SK-N-SH treated with all-trans-retinoic acid at 6 μM for 48 hours (cell line): ENCODE data around the gene LDB1.

ENCODE experiments used
- ARNTL ChIP-seq: fragments of 450-650 bp; formaldehyde crosslinking; IDR thresholded peaks from 2 replicates; pipeline ENCODE4 v1.5.0; 2020; ENCODE audit warnings: low read depth, mild to moderate bottlenecking, moderate library complexity, borderline replicate concordance
- BACH2 ChIP-seq: fragments of 250-450 bp; sonication (Bioruptor Pico); IDR thresholded peaks from 2 replicates; pipeline ENCODE4 v1.9.0; 2021; ENCODE audit warnings: mild to moderate bottlenecking, borderline replicate concordance
- ESRRG ChIP-seq: fragments of 250-450 bp; sonication (Bioruptor Pico); IDR thresholded peaks from 2 replicates; pipeline ENCODE4 v1.6.1; 2021; ENCODE audit warnings: mild to moderate bottlenecking
- OSR1 ChIP-seq: fragments of 250-450 bp; sonication (Bioruptor Pico); IDR thresholded peaks from 2 replicates; pipeline ENCODE4 v1.8.0; 2022; ENCODE audit warnings: moderate library complexity, mild to moderate bottlenecking, inconsistent platforms
- RARB ChIP-seq: fragments of 250-450 bp; sonication (Bioruptor Pico); IDR thresholded peaks from 2 replicates; pipeline ENCODE4 v1.8.0; 2021; ENCODE audit warnings: mild to moderate bottlenecking, moderate library complexity
- ZFP3 ChIP-seq: fragments of 250-450 bp; sonication (Bioruptor Pico); IDR thresholded peaks from 2 replicates; pipeline ENCODE4 v1.5.0; 2020; ENCODE audit warnings: mild to moderate bottlenecking, moderate library complexity
- ZFP30 ChIP-seq: fragments of 450-650 bp; formaldehyde crosslinking; IDR thresholded peaks from 2 replicates; pipeline ENCODE4 v1.5.0; 2022; ENCODE audit warnings: mild to moderate bottlenecking, moderate library complexity
- ZNF70 ChIP-seq: fragments of 450-650 bp; formaldehyde crosslinking; IDR thresholded peaks from 2 replicates; pipeline ENCODE4 v1.5.0; 2020; ENCODE audit warnings: mild to moderate bottlenecking, moderate library complexity
- TF ChIP-seq, protein P1 (sequence below): fragments of 250-450 bp; sonication (Bioruptor Pico); IDR thresholded peaks from 2 replicates; pipeline ENCODE4 v1.5.1; 2021; ENCODE audit warnings: mild to moderate bottlenecking, moderate library complexity
- TF ChIP-seq, protein P2 (sequence below): fragments of 250-450 bp; sonication (Bioruptor Pico); IDR thresholded peaks from 2 replicates; pipeline ENCODE4 v1.8.0; 2020; ENCODE audit warnings: mild to moderate bottlenecking, moderate library complexity, borderline replicate concordance
- TF ChIP-seq, protein P3 (sequence below): fragments of 250-450 bp; sonication (Bioruptor Pico); IDR thresholded peaks from 2 replicates; pipeline ENCODE4 v1.5.1; 2020; ENCODE audit warnings: low read depth, mild to moderate bottlenecking, moderate library complexity

- TF ChIP-seq, protein P1, sequence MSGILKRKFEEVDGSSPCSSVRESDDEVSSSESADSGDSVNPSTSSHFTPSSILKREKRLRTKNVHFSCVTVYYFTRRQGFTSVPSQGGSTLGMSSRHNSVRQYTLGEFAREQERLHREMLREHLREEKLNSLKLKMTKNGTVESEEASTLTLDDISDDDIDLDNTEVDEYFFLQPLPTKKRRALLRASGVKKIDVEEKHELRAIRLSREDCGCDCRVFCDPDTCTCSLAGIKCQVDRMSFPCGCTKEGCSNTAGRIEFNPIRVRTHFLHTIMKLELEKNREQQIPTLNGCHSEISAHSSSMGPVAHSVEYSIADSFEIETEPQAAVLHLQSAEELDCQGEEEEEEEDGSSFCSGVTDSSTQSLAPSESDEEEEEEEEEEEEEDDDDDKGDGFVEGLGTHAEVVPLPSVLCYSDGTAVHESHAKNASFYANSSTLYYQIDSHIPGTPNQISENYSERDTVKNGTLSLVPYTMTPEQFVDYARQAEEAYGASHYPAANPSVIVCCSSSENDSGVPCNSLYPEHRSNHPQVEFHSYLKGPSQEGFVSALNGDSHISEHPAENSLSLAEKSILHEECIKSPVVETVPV (CRISPR knock-in tag): no peak
- TF ChIP-seq, protein P2, sequence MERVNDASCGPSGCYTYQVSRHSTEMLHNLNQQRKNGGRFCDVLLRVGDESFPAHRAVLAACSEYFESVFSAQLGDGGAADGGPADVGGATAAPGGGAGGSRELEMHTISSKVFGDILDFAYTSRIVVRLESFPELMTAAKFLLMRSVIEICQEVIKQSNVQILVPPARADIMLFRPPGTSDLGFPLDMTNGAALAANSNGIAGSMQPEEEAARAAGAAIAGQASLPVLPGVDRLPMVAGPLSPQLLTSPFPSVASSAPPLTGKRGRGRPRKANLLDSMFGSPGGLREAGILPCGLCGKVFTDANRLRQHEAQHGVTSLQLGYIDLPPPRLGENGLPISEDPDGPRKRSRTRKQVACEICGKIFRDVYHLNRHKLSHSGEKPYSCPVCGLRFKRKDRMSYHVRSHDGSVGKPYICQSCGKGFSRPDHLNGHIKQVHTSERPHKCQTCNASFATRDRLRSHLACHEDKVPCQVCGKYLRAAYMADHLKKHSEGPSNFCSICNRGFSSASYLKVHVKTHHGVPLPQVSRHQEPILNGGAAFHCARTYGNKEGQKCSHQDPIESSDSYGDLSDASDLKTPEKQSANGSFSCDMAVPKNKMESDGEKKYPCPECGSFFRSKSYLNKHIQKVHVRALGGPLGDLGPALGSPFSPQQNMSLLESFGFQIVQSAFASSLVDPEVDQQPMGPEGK (CRISPR knock-in tag): no peak
- TF ChIP-seq, protein P3, sequence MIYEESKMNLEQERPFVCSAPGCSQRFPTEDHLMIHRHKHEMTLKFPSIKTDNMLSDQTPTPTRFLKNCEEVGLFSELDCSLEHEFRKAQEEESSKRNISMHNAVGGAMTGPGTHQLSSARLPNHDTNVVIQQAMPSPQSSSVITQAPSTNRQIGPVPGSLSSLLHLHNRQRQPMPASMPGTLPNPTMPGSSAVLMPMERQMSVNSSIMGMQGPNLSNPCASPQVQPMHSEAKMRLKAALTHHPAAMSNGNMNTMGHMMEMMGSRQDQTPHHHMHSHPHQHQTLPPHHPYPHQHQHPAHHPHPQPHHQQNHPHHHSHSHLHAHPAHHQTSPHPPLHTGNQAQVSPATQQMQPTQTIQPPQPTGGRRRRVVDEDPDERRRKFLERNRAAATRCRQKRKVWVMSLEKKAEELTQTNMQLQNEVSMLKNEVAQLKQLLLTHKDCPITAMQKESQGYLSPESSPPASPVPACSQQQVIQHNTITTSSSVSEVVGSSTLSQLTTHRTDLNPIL (CRISPR knock-in tag): no peak
- TF ChIP-seq BACH2 (no peak), ZFP3 (CRISPR knock-in tag) (no peak), ARNTL (no peak), ZFP30 (no peak), ZNF70 (CRISPR knock-in tag) (no peak), RARB (no peak), ESRRG (CRISPR knock-in tag) (no peak), OSR1 (CRISPR knock-in tag) (no peak)
Observed at GRCh38 chr10:102163342-102163989, 43.3 kb upstream of the LDB1 start.
